GM06990 (cell line): ENCODE results near the gene NOL4L.
"Not testable (repeated sequence)": the region's sequence is repeated elsewhere in the genome, so short reads cannot be mapped to it uniquely, and the experiment has no call there.

Source experiments
- DNase-seq: peaks from one replicate; pipeline ENCODE4 v3.0.0-alpha.2; 2011; ENCODE audit not compliant: insufficient read length; ENCODE audit errors: extremely low read depth
- H3K27me3 ChIP-seq: replicated peaks from 2 replicates; pipeline ENCODE4 v1.6.0; 2011; ENCODE audit warnings: low read length; ENCODE audit not compliant: control insufficient read depth, insufficient read depth
- H3K36me3 ChIP-seq: 2 replicates; pipeline ENCODE4 v1.5.1; 2011; ENCODE audit warnings: low read length; ENCODE audit not compliant: control insufficient read depth, insufficient read depth
- H3K4me3 ChIP-seq: replicated peaks from 2 replicates; pipeline ENCODE4 v1.5.1; 2011; ENCODE audit warnings: low read depth, mild to moderate bottlenecking, control low read depth, low read length
- CTCF ChIP-seq: IDR thresholded peaks from 2 replicates; pipeline ENCODE4 v1.5.1; 2011; ENCODE audit warnings: low read length, control low read depth, mild to moderate bottlenecking, inconsistent platforms; ENCODE audit not compliant: insufficient read depth, poor library complexity, severe bottlenecking

NOL4L gene

GRCh38 chr20:32496811-32497533, 88.2 kb downstream of the NOL4L start:
- no peak for DNase-seq
- Histone ChIP-seq H3K36me3 (no peaks in the 10 kb centered on the region; the same call in none of the 2 replicates), H3K27me3 (no peaks in the 10 kb centered on the region), H3K4me3 (no peak overlapping the region)
- no peak for TF ChIP-seq CTCF

DNA sequence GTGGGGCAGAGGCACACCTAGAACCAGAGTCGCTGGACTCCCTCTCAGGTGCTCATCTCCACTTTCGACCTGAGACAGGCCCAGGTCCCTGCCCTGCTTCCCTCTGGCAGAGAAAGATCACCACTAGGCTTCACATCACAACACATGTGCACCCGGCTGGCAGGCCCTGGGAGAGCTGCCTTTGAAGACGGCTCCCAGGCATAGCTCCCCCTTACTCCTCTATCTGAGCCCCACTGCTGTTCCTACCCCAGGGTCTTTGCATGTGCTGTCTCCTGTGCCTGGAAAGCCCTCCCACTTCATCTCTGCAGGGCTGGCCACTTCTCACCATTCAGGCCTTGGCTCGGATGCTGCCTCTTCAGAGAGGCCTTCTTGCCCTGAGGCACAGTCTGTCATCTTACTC, 89.2 kb downstream of the NOL4L start:
- TF ChIP-seq CTCF, result no peak
- DNase-seq, result no peak
- Histone ChIP-seq H3K4me3 (no peak overlapping the region), H3K27me3 (no peaks in the 10 kb centered on the region), H3K36me3 (no peaks in the 10 kb centered on the region; the same call in none of the 2 replicates)

- TF ChIP-seq CTCF, result no peak
- DNase-seq, result no peak
- no peaks in the 10 kb centered on the region; the same call in none of the 2 replicates for H3K36me3 ChIP-seq
- H3K27me3 ChIP-seq, result no peaks in the 10 kb centered on the region
- no peak overlapping the region for H3K4me3 ChIP-seq
Measured at GRCh38 chr20:32495217-32495565, 89.9 kb downstream of the NOL4L start.

DNA sequence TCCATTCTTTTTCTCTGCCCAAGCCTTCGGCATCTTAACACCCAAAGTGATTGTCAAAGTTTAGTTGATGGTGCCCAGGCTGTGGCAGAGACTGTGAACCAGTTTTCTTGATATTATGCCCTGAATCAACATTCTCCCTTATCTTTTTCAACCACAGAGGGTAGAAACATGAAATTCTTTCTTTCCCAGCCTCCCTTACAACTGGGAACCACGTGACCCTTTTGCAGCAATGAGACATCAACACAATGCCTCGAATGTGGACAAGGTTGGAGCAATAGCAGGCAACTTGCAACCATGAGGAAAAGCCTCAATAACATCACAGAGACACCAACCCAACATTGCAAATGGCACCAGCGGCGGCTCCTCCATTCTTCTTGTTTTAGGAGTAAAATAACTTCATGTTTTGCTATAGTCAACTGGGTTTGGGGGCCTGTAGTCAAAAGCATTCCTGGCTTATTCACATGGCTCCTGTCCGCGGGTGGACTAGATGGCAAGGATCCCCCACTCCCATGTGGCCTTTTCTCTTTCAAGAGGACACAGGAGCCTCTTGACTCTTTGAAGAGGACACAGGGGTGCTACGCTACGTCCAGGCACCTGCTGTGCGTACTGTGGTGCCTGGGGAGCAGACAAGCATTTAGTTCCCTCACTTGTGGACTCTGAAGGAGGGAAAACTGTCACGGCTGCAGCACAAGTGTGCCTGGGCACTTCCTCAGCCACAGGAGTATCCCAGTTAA, 90.5 kb downstream of the NOL4L start:
- TF ChIP-seq CTCF, result no peak
- DNase-seq, result no peak
- no peak overlapping the region for H3K4me3 ChIP-seq

GRCh38 chr20:32493356-32493755, 91.8 kb downstream of the NOL4L start:
- DNase-seq, result no peak
- Histone ChIP-seq H3K36me3 (no peaks in the 10 kb centered on the region; the same call in none of the 2 replicates), H3K4me3 (no peak overlapping the region), H3K27me3 (no peaks in the 10 kb centered on the region)
- TF ChIP-seq CTCF, result no peak

More for the DNA sequence above, 90.5 kb downstream of the NOL4L start:
- Histone ChIP-seq H3K36me3 (no peaks in the 10 kb centered on the region; the same call in none of the 2 replicates), H3K27me3 (no peaks in the 10 kb centered on the region)

DNA sequence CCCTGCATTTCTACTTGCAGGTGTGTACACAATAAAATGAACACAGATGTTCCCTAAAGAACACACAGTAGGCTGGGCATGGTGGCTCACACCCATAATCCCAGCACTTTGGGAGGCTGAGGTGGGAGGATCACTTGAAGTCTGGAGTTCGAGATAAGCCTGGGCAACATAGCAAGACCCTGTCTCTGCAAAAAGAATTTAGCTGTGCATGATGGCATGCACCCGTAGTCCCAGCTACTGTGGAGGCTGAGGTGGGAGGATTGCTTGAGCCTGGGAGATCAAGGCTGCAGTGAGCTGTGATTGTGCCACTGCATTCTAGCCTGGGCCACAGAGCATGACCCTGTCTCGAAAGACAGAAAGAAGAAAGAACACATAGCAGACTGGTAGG, 93.4 kb downstream of the NOL4L start:
- not testable (repeated sequence) for H3K36me3 ChIP-seq, H3K4me3 ChIP-seq, H3K27me3 ChIP-seq, DNase-seq
